ENCODE measurements around the gene CDCA3.

- TF ChIP-seq POLR2A (IDR thresholded peaks at IDR 0.05) (no peak), CTCF (IDR thresholded peaks at IDR 0.05) (no peak)
These were observed 11.9 kb upstream of the CDCA3 start for GRCh38 chr12:6863033-6863432.
